Mucosa of descending colon (tissue), 3 donors: ENCODE results near the gene IL2RA. TPM values are rescaled to one million over a fixed set of nuclear protein-coding genes. Genes with fewer than 3 reads are reported as not detected.
A peak's percentile ranks its signal among the peaks of the same experiment; 100 is the strongest.

Experiments
- ATAC-seq: fragments of 200-7000 bp; cut with Tn5 transposase; one replicate; pipeline ENCODE4 v1.9.1; 2020; ENCODE audit warnings: mild to moderate bottlenecking, moderate library complexity
- DNase-seq, 3 donors: peaks; one replicate each; pipeline ENCODE4 v3.0.0-alpha.2; 2020
- H3K36me3 ChIP-seq: fragments of 200-600 bp; one replicate; pipeline ENCODE4 v1.8.0; 2021; ENCODE audit warnings: low read depth, mild to moderate bottlenecking
- H3K4me1 ChIP-seq: fragments of 200-600 bp; one replicate; pipeline ENCODE4 v1.8.0; 2021; ENCODE audit warnings: low read depth, mild to moderate bottlenecking
- H3K4me3 ChIP-seq: fragments of 200-600 bp; one replicate; pipeline ENCODE4 v1.8.0; 2021; ENCODE audit warnings: mild to moderate bottlenecking
- H3K9me3 ChIP-seq: fragments of 200-600 bp; one replicate; pipeline ENCODE4 v1.8.0; 2021; ENCODE audit warnings: mild to moderate bottlenecking
- intact Hi-C, 2 donors: fragments of 100-400 bp; cut with DNase I in 1 of 2; cut with micrococcal nuclease in 1 of 2; formaldehyde crosslinking; loops; one replicate each; pipeline versions ENCODE4 v1.11.0 to v1.11.1; 2022; cut with DNase I, micrococcal nuclease
- total RNA-seq, 3 donors: library from RNA; stranded (reverse); fragmentation: NEBNext Ultra II Directional in 2 of 3; extraction: Animal tissue kit (Norgen Biotek cat#: 25700) in 2 of 3; gene quantifications; one replicate each; pipeline versions ENCODE4 v1.2.1 to v1.2.4, GENCODE V29; 2021 to 2023
- TF ChIP-seq, protein P1 (sequence below): fragments of 200-600 bp; IDR thresholded peaks from one replicate; pipeline ENCODE4 v1.8.0; 2022; ENCODE audit warnings: antibody characterized with exemption, mild to moderate bottlenecking
- donor health status: DM: no; HTN: no; CAD: no; lungs with moderate emphysema.
- donor health status: DM: no; HTN: no; CAD: no.
- donor health status: DM: no; HTN: yes; CAD: no.

Gene IL2RA
- total RNA-seq, 3 donors from 2014 or later = 1.2 to 3.7 (median 2.1) TPM

DNA sequence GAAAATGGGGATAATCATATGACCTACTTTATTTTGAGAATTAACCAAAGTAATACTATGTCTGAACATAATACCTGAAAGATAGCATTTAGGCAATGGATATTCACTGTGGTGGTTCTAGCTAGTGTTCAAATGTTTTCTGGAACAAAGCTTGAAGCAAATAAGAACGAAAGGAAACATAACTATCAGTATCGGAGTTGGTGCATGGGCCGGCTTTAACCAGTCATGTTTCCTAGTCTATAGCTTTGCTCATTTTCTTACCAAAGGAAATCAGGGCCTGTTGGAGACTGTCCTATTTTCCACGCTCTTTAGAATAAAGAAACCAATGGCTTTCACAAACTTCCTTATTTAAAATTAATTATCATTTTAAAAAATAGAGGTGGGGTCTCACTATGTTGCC lies 8.9 kb downstream of the IL2RA start:
- peak in 1 of 3 donors; percentile 1 for DNase-seq
- Histone ChIP-seq H3K9me3 (no peaks in the 10 kb centered on the region), H3K4me3 (no peak overlapping the region), H3K4me1 (peaks cover 15% of the 10 kb centered on the region), H3K36me3 (no peaks in the 10 kb centered on the region)
- TF ChIP-seq, protein P1, sequence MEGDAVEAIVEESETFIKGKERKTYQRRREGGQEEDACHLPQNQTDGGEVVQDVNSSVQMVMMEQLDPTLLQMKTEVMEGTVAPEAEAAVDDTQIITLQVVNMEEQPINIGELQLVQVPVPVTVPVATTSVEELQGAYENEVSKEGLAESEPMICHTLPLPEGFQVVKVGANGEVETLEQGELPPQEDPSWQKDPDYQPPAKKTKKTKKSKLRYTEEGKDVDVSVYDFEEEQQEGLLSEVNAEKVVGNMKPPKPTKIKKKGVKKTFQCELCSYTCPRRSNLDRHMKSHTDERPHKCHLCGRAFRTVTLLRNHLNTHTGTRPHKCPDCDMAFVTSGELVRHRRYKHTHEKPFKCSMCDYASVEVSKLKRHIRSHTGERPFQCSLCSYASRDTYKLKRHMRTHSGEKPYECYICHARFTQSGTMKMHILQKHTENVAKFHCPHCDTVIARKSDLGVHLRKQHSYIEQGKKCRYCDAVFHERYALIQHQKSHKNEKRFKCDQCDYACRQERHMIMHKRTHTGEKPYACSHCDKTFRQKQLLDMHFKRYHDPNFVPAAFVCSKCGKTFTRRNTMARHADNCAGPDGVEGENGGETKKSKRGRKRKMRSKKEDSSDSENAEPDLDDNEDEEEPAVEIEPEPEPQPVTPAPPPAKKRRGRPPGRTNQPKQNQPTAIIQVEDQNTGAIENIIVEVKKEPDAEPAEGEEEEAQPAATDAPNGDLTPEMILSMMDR = no peak
- ATAC-seq = no peak
- intact Hi-C loops = no loop called here

- peak; percentile 35 to 57 (median 37) for DNase-seq
- ATAC-seq = peak; percentile 25
Observed at GRCh38 chr10:6052247-6053221, 9.6 kb downstream of the IL2RA start.

DNA sequence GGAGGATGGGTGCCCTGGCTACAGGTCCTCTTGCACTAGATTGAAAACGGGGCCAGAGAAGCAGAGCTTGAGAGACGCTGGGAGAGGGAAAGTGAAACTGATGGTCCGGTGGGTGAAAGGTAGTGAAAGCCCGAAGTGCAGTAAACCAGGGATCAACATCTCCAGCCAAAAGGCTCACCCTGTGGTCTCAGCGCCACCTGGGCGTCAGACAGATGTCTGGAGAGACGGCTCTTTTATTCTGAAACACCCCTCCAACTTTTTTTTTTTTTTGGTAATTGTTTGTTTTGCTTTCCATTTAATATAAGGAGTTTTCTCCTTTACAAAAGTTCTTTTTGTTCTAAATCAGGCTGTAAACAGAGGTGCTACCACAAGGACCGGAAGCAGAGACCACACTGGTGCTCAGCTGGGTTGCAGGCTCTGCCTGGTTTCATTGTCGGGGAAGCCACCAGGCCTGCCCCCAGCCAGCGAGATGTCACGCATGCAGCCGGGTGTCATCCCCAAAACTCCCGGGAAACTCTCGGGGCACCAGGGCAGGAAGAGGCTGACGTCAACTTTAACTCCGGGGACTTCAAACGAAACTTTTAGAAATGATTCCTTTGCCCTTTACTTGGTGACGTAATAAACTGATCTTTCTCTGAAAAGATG lies 11.2 kb downstream of the IL2RA start:
- ATAC-seq (peak; percentile 91), DNase-seq (peak; percentile 81 to 89 (median 84))
- TF ChIP-seq, protein P1 = peak; percentile 25
- Histone ChIP-seq H3K9me3 (no peaks in the 10 kb centered on the region), H3K4me3 (no peak overlapping the region), H3K36me3 (no peaks in the 10 kb centered on the region), H3K4me1 (peaks cover 15% of the 10 kb centered on the region)
- intact Hi-C loops = no loop called here

More at GRCh38 chr10:6052247-6053221, 9.6 kb downstream of the IL2RA start:
- TF ChIP-seq, protein P1 = no peak
- Histone ChIP-seq H3K4me3 (no peak overlapping the region), H3K9me3 (no peaks in the 10 kb centered on the region), H3K4me1 (peaks cover 15% of the 10 kb centered on the region), H3K36me3 (no peaks in the 10 kb centered on the region)
- intact Hi-C loops = no loop called here

DNA sequence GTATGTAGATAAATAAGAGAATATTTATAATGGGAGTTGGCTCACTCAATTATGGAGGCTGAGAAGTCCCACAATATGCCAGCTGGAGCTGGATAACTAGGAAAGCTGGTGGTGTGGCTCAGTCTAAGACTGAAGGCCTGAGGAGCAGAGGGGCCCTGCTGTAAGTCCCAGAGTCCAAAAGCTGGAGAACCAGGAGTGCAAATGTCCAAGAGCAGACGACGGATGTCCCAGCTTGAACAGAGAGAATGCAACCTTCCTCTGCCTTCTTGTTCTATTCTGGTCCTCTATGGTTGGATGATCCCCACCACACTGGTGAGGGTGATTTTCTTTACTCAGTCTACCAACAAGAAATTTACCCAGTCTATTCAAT lies 13.2 kb downstream of the IL2RA start:
- TF ChIP-seq, protein P1 = no peak
- DNase-seq (peak in 1 of 3 donors; percentile 0), ATAC-seq (no peak)
- H3K9me3 ChIP-seq = no peaks in the 10 kb centered on the region
- H3K4me3 ChIP-seq = no peak overlapping the region
- H3K4me1 ChIP-seq = peaks cover 13% of the 10 kb centered on the region
- intact Hi-C loops = no loop called here
- H3K36me3 ChIP-seq = no peaks in the 10 kb centered on the region

GRCh38 chr10:6048281-6049030 lies 13.7 kb downstream of the IL2RA start:
- Histone ChIP-seq H3K4me3 (no peak overlapping the region), H3K4me1 (peaks cover 8% of the 10 kb centered on the region), H3K9me3 (no peaks in the 10 kb centered on the region), H3K36me3 (no peaks in the 10 kb centered on the region)
- intact Hi-C loops = no loop called here
- ATAC-seq = no peak
- TF ChIP-seq, protein P1 = no peak
- DNase-seq = peak in 1 of 3 donors; percentile 1
